ENCODE results near the gene SLC25A13.

GRCh38 chr7:96235281-96235680 is 86.6 kb downstream of the SLC25A13 start:
- TF ChIP-seq POLR2A (IDR thresholded peaks at IDR 0.05): no peak
- TF ChIP-seq CTCF (IDR thresholded peaks at IDR 0.05): no peak

Data from testis (tissue), 2 donors.